ENCODE results near the gene SMG5.

DNA sequence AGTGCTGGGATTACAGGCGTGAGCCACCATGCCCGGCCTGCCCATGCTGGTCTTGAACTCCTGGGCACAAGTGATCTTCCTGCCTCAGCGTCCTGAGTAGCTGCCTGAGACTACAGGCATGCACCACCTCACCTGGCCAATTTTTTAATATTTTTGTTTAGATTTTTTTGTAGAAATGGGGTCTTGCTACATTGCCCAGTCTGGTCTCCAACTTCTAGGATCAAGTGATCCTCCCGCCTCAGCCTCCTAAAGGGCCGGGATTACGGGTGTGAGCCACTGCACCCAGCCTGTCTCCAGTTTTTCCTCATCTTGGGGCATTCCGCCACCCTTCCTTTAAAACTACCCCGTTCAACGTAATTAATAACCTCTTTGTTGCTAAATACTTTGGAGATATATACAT lies 62.4 kb downstream of the SMG5 start:
- TF ChIP-seq, protein P1, sequence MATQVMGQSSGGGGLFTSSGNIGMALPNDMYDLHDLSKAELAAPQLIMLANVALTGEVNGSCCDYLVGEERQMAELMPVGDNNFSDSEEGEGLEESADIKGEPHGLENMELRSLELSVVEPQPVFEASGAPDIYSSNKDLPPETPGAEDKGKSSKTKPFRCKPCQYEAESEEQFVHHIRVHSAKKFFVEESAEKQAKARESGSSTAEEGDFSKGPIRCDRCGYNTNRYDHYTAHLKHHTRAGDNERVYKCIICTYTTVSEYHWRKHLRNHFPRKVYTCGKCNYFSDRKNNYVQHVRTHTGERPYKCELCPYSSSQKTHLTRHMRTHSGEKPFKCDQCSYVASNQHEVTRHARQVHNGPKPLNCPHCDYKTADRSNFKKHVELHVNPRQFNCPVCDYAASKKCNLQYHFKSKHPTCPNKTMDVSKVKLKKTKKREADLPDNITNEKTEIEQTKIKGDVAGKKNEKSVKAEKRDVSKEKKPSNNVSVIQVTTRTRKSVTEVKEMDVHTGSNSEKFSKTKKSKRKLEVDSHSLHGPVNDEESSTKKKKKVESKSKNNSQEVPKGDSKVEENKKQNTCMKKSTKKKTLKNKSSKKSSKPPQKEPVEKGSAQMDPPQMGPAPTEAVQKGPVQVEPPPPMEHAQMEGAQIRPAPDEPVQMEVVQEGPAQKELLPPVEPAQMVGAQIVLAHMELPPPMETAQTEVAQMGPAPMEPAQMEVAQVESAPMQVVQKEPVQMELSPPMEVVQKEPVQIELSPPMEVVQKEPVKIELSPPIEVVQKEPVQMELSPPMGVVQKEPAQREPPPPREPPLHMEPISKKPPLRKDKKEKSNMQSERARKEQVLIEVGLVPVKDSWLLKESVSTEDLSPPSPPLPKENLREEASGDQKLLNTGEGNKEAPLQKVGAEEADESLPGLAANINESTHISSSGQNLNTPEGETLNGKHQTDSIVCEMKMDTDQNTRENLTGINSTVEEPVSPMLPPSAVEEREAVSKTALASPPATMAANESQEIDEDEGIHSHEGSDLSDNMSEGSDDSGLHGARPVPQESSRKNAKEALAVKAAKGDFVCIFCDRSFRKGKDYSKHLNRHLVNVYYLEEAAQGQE (IDR thresholded peaks at IDR 0.05; ENCODE audit: insufficient read depth in 1 of 2, low read depth in 2 of 2, low read length in 2 of 2) = no peak
- TF ChIP-seq TAF1 (IDR thresholded peaks at IDR 0.05; ENCODE audit: borderline replicate concordance, insufficient read depth, low read length) = no peak
